CD4-positive, alpha-beta T cell treated with Interleukin-17A for 4 hours (primary cell): Measurements from ENCODE around the gene TENM4.

Source experiments
- DNase-seq: peaks from one replicate; pipeline ENCODE4 v3.0.0-alpha.2; 2020; ENCODE audit warnings: mixed read lengths

TENM4 gene

DNA sequence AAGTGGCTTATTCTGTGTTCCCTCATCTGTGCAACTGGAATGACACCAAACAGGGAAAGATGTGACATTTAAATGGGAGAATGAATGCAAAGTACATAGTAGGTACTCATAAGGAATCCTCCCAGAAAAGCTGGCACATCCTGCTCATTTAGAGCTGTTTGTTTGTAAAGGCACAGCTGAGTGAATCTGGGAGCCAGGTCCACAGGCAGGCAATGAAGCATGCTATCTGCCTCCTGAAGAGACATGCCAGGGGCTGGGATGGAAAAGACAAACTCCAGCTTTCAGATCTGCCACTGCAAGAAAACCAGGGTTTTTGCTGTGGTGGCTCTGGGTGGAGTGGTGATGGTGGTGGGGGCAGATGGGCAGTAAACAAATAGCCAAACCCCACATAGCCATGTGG lies 150.1 kb downstream of the TENM4 start:
- no peak for DNase-seq

DNA sequence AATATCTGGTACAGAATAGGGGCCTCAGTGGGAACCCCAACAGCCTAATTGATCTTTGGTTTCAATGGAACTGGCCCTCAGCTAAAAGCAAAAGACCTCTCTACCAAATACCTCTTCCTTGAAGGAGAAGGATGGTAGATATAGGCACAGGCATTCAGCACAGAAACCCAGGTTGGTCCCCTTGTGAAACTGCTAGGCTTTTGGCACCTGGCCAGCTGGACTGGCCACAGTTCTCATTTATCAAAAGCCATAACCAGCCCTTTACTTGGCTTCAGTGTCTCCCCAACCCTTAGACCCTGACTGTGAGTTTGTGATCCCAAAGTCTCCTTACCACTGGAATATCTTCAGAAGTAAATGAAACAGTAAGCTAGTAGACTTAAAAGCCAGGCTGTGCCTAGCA lies 152.9 kb downstream of the TENM4 start:
- no peak for DNase-seq

DNA sequence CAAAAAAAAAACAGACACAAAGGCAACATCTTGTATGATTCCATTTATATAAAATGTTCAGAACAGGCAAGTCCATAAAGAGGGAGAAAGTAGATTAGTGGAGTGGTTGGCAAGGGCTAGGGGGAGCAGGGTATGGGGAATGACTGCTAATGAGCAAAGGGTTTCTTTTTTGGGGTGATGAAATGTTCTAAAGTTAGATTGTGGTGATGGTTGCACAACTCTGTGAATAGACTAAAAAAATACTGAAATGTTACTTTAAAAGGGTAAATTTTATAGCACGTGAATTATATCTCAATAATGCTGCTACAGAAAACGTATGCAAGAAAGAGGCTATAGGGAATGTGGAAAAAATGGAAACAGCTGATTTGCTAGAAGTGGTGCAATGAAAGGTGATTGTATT lies 155.1 kb downstream of the TENM4 start:
- DNase-seq: no peak

- DNase-seq: no peak
Measured at GRCh38 chr11:79276736-79277325, 164.0 kb downstream of the TENM4 start.

DNA sequence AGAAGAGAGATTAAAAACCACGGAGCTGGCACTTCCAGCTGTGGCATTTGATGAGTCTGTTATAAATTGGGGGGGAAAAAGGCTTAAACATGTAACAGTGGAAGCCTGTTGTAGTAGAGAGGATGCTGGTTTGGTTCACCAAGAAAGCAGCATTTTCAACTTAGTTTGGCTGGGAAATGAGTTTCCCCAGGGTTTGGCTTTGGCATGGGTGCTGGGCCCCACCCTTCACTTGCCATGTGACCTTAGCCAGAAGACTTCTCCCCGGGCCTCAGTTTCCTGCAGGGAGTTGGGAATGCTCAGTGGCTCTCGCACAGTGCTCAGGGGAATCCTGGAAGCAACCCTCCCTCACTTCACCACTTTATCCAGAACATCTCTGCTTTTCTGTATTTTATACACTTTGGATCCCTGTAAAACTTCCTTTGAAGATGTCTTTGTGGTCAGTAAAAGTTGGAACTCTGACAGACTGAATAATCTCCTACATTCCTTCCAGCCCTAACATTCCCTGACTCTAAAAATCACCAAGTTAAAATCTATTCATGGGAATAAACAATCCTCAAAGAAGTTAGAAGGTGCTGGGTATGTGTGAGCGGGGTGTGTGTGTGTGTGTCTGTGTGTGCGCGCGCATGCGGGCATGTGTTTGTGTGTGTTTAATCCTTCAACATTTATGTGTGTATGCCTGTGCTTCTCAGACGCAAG lies 166.0 kb downstream of the TENM4 start:
- DNase-seq: no peak

DNA sequence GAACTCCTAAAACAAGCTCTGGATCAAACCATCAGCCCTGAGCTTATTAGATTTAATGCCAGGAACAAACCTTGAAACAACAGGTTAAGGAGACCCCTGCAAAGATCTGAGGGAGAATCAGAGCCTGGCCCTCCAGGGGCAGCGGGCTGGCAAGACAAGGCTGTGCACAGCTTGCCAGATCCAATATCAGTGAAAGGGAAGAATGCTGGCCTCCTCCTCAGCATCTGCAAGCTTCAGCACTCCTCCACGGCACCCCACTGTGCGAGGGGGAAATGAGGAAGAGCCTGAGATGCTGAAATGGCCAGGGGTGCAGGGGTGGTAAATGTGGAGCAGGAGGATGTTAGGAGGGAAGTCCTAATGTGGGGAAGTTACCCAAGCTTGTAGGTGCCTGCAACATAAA lies 167.0 kb downstream of the TENM4 start:
- no peak for DNase-seq

DNA sequence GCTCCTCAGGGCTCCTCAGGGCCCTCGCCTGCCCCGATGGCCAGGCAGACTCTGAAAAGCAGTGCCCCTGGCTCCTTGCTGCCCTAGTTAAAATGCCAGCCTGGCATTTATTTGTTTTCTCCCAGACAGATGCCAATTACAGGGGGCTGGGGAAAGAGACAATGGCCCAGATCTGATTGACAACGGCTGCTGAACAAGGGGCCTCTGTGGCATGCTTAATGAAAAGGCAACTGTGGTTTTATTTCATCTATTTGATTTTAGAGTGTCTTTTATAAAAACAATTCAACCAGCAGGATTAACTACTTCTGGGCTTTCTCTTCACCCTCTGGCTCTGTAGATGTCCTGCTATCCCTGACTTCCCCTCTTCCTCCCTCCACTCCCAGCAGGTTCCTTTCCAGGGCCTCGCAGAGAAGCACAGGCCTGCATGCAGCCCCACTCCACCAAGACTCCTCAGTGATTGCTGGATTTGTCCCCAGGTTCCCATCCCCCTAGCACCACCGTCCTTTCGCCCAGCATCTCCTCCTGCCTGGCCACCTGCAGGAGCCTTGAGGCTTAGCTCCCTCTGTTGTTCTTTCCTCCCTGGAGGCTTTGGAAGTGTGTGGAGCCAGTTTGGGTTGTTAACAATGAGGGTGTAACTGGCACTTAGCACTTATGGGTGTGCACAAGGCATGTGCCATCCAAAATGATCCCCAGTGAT lies 171.1 kb downstream of the TENM4 start:
- no peak for DNase-seq

GRCh38 chr11:79266396-79266795 lies 174.4 kb downstream of the TENM4 start:
- no peak for DNase-seq

- no peak for DNase-seq
Measured at GRCh38 chr11:79265756-79266322, 175.0 kb downstream of the TENM4 start.

DNA sequence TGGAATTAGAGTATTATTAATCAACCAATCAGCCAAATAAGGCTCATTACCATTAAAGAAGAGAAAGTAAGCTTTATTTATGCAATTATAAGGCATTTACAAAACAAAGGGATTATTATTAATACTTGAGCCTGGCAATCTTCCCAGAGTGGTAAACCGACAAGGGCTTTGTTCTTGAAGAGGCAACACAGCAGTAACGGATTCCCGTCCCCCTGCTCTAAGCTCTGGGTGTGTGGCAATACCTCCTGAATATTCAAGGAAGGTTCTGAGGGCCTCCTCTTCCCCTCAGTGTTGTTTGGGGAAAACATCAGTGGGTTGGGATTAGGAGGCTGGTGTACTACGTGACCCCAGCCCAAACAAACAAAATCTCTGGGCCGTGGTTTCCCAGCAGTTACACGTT lies 176.5 kb downstream of the TENM4 start:
- DNase-seq: no peak

DNA sequence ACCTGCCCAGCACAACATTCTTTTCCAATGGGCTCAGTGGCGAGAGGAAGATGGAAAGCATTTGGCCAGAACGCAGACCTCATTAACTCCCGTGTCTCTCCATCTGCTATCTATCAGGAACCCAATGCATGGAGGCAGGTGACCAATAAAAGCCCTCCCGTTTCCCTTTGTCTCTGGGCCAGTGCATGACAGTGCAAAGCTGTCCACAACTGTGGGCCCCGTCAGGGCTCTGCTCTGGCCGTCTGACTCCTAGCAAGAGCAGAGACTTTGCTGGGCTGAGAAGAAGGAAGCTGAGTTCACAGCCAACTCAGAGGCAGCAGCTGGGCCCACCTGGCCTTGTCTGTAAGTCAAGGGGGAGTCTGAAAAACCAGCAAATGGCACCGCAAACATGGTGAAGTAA lies 177.8 kb downstream of the TENM4 start:
- no peak for DNase-seq

- DNase-seq: no peak
Measured at GRCh38 chr11:79262221-79262620, 178.6 kb downstream of the TENM4 start.

GRCh38 chr11:79261684-79262083 lies 179.1 kb downstream of the TENM4 start:
- no peak for DNase-seq

DNA sequence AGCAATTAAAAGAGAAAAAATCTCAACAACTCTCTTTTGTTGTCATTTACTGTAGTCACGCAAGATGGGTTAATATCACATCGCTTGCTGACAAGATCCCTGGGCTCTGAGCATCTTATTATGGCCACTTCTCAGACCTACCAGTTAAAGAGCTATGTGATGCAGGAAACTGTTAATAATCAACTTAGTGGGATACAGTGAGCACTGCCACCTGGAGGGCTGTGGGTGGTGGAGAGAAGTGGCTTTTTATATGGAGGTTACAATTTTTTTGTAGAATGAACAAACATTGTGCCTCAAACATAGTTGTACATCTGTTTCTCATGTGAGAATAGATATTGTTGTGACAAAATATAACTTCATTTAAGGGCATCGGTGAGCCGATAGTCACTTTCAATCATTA lies 181.0 kb downstream of the TENM4 start:
- DNase-seq: no peak

DNA sequence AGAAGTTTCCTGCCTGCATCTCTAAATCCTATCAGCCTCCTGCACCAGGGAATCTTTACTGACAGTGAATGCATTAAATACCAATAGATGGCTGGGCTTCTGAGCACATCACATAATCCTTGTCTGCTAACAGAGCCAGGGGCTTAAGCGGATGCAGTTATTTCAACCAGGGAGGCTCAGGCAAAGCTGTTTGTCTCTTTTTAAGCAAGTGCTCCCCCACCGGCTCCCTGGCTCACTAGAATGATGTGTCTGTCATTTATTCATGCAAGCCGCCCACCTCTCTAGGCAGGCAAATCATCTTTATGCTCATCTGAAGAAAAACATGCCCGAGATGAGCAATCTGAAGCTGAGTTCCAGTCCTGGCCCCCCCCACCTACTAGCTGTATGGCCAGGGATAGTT lies 182.3 kb downstream of the TENM4 start:
- no peak for DNase-seq

DNA sequence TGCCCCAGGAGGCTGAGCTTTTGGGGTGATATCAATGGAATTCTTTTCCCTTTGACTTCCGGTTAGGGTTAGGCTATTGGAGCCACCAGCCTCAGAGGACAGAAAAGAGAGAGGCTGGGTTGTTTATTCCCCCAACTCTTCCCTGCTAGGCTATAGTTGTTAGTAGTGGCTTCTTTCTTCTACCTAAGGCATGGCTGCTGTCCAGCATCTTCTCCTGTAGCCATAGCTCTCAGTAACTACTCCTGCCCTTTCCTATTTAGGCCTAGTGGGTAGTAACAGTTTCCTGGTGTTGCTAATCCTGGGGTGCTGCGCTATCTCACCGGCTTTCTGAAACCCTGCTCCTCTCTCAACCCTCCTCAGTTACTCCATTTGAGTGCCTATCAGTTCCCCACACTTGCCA lies 184.9 kb downstream of the TENM4 start:
- no peak for DNase-seq

- no peak for DNase-seq
Measured at GRCh38 chr11:79253280-79253679, 187.6 kb downstream of the TENM4 start.

DNA sequence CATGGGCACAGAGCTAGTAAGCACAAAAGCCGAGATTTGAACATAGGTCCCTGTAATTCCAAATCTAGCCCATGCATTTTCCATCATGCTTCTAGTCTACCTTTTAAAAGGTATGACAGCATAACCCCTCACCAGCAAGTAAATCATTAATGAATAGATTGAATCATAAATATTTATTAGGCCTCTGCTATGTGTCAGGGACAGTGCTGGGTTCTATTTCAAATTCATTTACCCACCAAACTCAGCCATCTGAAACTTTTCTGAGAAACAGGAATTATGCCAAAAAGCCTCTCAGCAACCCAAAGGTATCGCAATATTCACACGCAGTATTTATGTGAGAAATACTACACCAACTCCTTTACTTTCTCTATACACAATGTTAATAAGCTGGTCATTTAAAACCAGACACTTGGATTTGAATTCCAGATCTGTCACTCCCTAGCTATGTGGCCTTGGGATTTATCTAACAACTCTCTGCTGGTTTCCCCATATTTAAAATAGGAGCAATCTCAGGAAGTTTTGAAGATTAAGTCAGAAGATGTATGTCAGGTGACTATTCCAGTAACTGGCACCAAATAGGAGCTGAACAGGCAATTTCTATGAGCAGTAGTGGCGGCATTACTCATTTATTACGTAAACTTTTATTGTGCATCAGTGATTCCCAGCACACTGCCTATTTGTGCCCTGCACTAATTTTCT lies 191.4 kb downstream of the TENM4 start:
- DNase-seq: no peak

GRCh38 chr11:79244798-79245197 lies 196.0 kb downstream of the TENM4 start:
- DNase-seq: no peak

GRCh38 chr11:79244241-79244772 lies 196.5 kb downstream of the TENM4 start:
- no peak for DNase-seq

DNA sequence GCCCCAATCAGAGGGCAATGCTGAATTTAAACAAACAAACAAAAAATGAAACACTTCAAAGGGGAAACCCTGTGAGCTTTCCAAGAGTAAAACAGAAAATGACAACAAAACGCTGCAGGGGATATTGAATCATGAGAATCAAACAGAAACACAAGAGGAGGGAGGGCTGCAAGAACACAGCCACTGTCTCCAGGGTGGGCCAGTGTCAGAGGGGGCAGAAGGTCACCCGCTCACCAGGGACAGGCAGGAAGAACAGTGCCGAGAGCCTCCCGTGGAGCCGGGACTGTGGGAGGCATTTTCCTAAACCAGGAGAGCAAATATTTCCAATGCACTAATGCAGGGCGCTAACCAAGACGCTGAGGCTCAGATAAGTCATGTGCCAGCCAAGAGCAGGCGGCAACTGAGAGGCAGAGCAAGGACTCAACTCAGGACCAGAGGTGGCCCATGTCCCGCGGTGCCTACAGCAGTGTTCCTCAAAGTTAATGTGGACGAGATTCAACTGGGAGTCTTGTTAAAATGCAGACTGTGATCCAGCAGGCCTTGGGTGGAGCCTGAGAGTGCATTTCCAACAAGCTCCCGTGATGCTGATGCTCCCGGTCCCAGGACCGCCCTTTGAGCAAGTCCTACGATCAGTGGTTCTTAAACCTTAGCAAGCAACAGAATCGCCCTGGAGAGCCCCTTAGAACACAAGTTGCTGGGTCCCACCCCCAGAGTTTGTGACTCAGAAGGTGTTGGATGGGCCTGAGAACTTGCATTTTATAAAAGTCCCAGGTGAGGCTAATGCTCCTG lies 197.2 kb downstream of the TENM4 start:
- no peak for DNase-seq

DNA sequence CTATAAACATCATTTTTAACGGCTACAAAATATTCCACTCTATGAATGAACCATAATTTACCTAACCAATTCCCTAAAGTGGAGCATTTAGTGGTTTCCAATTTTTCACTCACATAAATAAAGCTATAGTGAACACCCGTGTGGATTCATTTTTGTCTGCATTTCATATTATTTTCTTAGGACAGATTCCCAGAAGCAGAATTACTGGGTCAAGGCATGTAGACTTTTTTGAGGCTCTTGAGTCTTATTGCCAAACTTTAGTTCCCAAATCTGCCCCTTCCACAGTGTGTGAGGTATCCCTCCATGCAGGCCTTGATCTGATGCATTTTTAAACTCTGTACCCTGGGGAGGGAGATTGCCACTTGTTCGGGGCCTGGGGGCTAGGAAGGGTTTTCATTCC lies 198.2 kb downstream of the TENM4 start:
- DNase-seq: no peak
